A673 (cell line): ENCODE data around the gene NSL1. TPM values are rescaled to one million over a fixed set of nuclear protein-coding genes. Genes with fewer than 3 reads are reported as not detected.
"Not testable (repeated sequence)": the region's sequence is repeated elsewhere in the genome, so short reads cannot be mapped to it uniquely, and the experiment has no call there.

Source experiments
- BruUV-seq: library from RNA; stranded (reverse); fragments of 400-500 nt; replicated peaks from 2 replicates; lab custom pipeline; 2021; lab: Mats Ljungman, UMichigan
- CTCF ChIA-PET: fragments of 300-600 bp; sonication (Branson Sonifier 250); formaldehyde crosslinking; loops from one replicate; lab custom pipeline; 2022; ENCODE audit warnings: antibody characterized with exemption; lab: Charles Lee
- POLR2A ChIA-PET: fragments of 300-600 bp; sonication (Branson Sonifier 250); formaldehyde crosslinking; loops from one replicate; lab custom pipeline; 2022; ENCODE audit warnings: antibody characterized with exemption; ENCODE audit not compliant: low non-redundant PET; lab: Charles Lee
- DNase-seq: peaks from one replicate; pipeline ENCODE4 v3.0.0-alpha.2; 2015; ENCODE audit warnings: low spot score
- H3K27ac ChIP-seq: fragments of 200-600 bp; sonication (generic); 2 replicates; pipeline ENCODE4 v1.5.1; 2016; ENCODE audit warnings: mixed run types, low read depth, mild to moderate bottlenecking, mixed read lengths, antibody characterized with exemption, low read length; ENCODE audit not compliant: poor library complexity, severe bottlenecking
- H3K27me3 ChIP-seq: fragments of 200-600 bp; sonication (generic); replicated peaks from 2 replicates; pipeline ENCODE4 v1.6.1; 2017; ENCODE audit warnings: mixed run types, low read depth, mild to moderate bottlenecking, mixed read lengths, antibody characterized with exemption, low read length; ENCODE audit not compliant: insufficient read depth, poor library complexity
- H3K36me3 ChIP-seq: fragments of 200-600 bp; sonication (generic); 2 replicates; pipeline ENCODE4 v1.6.1; 2016; ENCODE audit warnings: mixed run types, mild to moderate bottlenecking, mixed read lengths, antibody characterized with exemption, low read length; ENCODE audit not compliant: insufficient read depth, poor library complexity, severe bottlenecking
- H3K4me1 ChIP-seq: fragments of 200-600 bp; sonication (generic); 2 replicates; pipeline ENCODE4 v1.6.1; 2017; ENCODE audit warnings: mixed run types, mild to moderate bottlenecking, mixed read lengths, antibody characterized with exemption, low read length; ENCODE audit not compliant: insufficient read depth, poor library complexity, severe bottlenecking
- H3K4me3 ChIP-seq: fragments of 200-600 bp; sonication (generic); 2 replicates; pipeline ENCODE4 v1.5.1; 2016; ENCODE audit warnings: low read depth, mixed run types, mild to moderate bottlenecking, mixed read lengths, low read length; ENCODE audit not compliant: poor library complexity, severe bottlenecking
- H3K9me3 ChIP-seq: fragments of 200-600 bp; sonication (generic); 2 replicates; pipeline ENCODE4 v1.6.1; 2016; ENCODE audit warnings: mixed run types, low read depth, mild to moderate bottlenecking, mixed read lengths, antibody characterized with exemption, low read length; ENCODE audit not compliant: poor library complexity, severe bottlenecking
- EZH2 ChIP-seq: fragments of 200-600 bp; sonication (generic); IDR thresholded peaks from 2 replicates; pipeline ENCODE4 v1.6.1; 2017; ENCODE audit warnings: borderline replicate concordance, low read depth, mild to moderate bottlenecking, mixed read lengths, antibody characterized with exemption, low read length; ENCODE audit not compliant: poor library complexity, severe bottlenecking
- intact Hi-C: fragments of 100-400 bp; cut with micrococcal nuclease; formaldehyde crosslinking; loops from one replicate; pipeline ENCODE4 v1.10.0; 2022; ENCODE audit not compliant: unreplicated experiment
- total RNA-seq: library from RNA; stranded (reverse); gene quantifications from 2 replicates; pipeline ENCODE4 v1.2.3, GENCODE V29; 2021
- TF ChIP-seq, protein P1 (sequence below): fragments of 300-800, 200-600 bp; sonication (generic); conservative IDR thresholded peaks from 2 replicates; pipeline ENCODE4 v1.5.1; 2017; ENCODE audit warnings: low read depth, mild to moderate bottlenecking, antibody characterized with exemption, low read length, moderate library complexity, mixed read lengths

NSL1 gene
- total RNA-seq, 1 experiment from 2014 or later: 48.5 TPM

- POLR2A ChIA-PET: no interaction called here
Measured at GRCh38 chr1:212781225-212781624, 10.4 kb downstream of the NSL1 start.

DNA sequence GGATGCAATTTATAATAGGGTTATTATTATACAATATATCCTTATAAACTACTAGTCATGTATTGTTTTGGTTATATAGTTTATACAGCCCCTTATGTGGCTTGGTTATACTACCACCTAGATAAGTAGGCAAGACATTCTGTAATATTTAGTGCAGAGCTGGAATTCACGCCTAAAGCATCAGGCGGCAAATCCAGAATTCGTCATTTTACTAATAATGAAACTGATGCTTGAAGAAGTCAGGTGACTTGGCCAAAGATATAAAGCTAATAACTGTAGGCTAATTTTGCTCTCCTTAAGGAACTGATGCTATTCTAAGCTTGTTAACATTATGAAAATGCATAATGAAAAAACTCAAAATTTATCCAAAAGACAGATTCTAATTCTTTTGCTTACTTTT, 10.8 kb downstream of the NSL1 start:
- CTCF ChIA-PET: interaction anchor here (1.6 kb wide), 1 partner anchor 115 kb away, joined by 7 read pairs; no protein-coding TSS in a partner anchor
- BruUV-seq: no TSS peak
- POLR2A ChIA-PET: no interaction called here
- TF ChIP-seq EZH2: no peak
- TF ChIP-seq, protein P1, sequence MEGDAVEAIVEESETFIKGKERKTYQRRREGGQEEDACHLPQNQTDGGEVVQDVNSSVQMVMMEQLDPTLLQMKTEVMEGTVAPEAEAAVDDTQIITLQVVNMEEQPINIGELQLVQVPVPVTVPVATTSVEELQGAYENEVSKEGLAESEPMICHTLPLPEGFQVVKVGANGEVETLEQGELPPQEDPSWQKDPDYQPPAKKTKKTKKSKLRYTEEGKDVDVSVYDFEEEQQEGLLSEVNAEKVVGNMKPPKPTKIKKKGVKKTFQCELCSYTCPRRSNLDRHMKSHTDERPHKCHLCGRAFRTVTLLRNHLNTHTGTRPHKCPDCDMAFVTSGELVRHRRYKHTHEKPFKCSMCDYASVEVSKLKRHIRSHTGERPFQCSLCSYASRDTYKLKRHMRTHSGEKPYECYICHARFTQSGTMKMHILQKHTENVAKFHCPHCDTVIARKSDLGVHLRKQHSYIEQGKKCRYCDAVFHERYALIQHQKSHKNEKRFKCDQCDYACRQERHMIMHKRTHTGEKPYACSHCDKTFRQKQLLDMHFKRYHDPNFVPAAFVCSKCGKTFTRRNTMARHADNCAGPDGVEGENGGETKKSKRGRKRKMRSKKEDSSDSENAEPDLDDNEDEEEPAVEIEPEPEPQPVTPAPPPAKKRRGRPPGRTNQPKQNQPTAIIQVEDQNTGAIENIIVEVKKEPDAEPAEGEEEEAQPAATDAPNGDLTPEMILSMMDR: no peak
- Histone ChIP-seq H3K27me3 (no peaks in the 10 kb centered on the region), H3K4me3 (no peak overlapping the region), H3K9me3 (no peaks in the 10 kb centered on the region), H3K27ac (no peak overlapping the region), H3K4me1 (no peaks in the 10 kb centered on the region), H3K36me3 (peaks cover 42% of the 10 kb centered on the region)
- no peak for DNase-seq
- intact Hi-C loops: loop anchor here (5.0 kb wide), 1 partner anchor 323 kb away; no protein-coding TSS in a partner anchor

More at GRCh38 chr1:212781225-212781624, 10.4 kb downstream of the NSL1 start:
- TF ChIP-seq, protein P1: no peak
- TF ChIP-seq EZH2: no peak
- CTCF ChIA-PET: interaction anchor here (1.6 kb wide), 1 partner anchor 116 kb away, joined by 7 read pairs; no protein-coding TSS in a partner anchor
- Histone ChIP-seq H3K27ac (no peak overlapping the region), H3K9me3 (no peaks in the 10 kb centered on the region), H3K4me3 (no peak overlapping the region), H3K27me3 (no peaks in the 10 kb centered on the region), H3K36me3 (peaks cover 46% of the 10 kb centered on the region), H3K4me1 (no peaks in the 10 kb centered on the region)
- intact Hi-C loops: loop anchor here (5.0 kb wide), 1 partner anchor 324 kb away; no protein-coding TSS in a partner anchor
- no TSS peak for BruUV-seq
- DNase-seq: no peak

DNA sequence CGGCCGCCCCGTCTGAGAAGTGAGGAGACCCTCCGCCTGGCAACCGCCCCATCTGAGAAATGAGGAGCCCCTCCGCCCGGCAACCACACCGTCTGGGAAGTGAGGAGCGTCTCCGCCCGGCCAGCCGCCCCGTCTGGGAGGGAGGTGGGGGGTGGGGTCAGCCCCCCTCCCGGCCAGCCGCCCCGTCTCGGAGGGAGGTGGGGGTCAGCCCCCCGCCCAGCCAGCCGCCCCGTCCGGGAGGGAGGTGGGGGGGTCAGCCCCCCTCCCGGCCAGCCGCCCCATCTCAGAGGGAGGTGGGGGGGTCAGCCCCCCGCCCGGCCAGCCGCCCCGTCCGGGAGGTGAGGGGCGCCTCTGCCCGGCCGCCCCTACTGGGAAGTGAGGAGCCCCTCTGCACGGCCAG, 12.5 kb downstream of the NSL1 start:
- H3K9me3 ChIP-seq, BruUV-seq: not testable (repeated sequence)

DNA sequence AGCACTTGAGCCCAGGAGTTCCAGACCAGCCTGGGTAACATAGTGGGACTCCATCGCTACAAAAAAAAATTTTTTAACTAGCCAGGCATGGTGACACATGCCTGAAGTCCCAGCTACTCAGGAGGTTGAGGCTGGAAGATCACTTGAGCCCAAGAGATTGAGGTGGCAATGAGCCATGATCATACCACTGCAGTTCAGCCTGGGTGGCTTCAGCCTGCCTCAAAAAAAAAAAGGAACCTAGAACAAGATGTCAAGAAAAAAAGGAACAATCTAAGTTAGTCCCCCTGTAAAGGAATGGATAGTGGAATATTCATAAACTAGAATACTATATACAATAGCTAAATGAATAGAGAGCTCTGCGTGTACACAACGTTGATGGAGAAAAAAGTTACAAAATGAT, 14.4 kb downstream of the NSL1 start:
- CTCF ChIA-PET: interaction anchor here (0.7 to 1.6 kb wide), 2 partner anchors 27 to 33 kb away, joined by 4 to 6 read pairs; no protein-coding TSS in a partner anchor
- no peaks in the 10 kb centered on the region for H3K9me3 ChIP-seq
- H3K4me3 ChIP-seq: no peak overlapping the region
- no peak overlapping the region for H3K27ac ChIP-seq
- BruUV-seq: no TSS peak
- DNase-seq: no peak
- peaks cover 18% of the 10 kb centered on the region for H3K36me3 ChIP-seq
- POLR2A ChIA-PET: no interaction called here
- intact Hi-C loops: no loop called here
- TF ChIP-seq EZH2: no peak
- TF ChIP-seq, protein P1: no peak
- H3K4me1 ChIP-seq: no peaks in the 10 kb centered on the region
- no peaks in the 10 kb centered on the region for H3K27me3 ChIP-seq

More for the DNA sequence above, 12.5 kb downstream of the NSL1 start:
- intact Hi-C loops, H3K27ac ChIP-seq, CTCF ChIA-PET, H3K4me3 ChIP-seq, H3K27me3 ChIP-seq, DNase-seq, POLR2A ChIA-PET, H3K4me1 ChIP-seq: not testable (repeated sequence)
- H3K36me3 ChIP-seq: peaks cover 29% of the 10 kb centered on the region
